Cardiac fibroblast (primary cell): Measurements from ENCODE around the gene SURF1.

ENCODE experiments used
- DNase-seq, 2 donors: peaks; one replicate each; pipeline versions ENCODE4 v3.0.0 to v3.0.0-alpha.2; 2010; ENCODE audit warnings: low read depth in 2 of 2
- H3K4me3 ChIP-seq, 2 donors: replicated peaks in 1 of 2; 1 replicate in 1 of 2; 2 replicates in 1 of 2; pipeline ENCODE4 v1.5.1; 2011; ENCODE audit warnings: low read depth in 2 of 2, low read length in 2 of 2, mild to moderate bottlenecking in 2 of 2, moderate library complexity in 1 of 2
- TF ChIP-seq, protein P1 (sequence below): IDR thresholded peaks from one replicate; pipeline ENCODE4 v1.5.1; 2011; ENCODE audit warnings: low read depth, mild to moderate bottlenecking, low read length, inconsistent platforms

SURF1 gene

DNA sequence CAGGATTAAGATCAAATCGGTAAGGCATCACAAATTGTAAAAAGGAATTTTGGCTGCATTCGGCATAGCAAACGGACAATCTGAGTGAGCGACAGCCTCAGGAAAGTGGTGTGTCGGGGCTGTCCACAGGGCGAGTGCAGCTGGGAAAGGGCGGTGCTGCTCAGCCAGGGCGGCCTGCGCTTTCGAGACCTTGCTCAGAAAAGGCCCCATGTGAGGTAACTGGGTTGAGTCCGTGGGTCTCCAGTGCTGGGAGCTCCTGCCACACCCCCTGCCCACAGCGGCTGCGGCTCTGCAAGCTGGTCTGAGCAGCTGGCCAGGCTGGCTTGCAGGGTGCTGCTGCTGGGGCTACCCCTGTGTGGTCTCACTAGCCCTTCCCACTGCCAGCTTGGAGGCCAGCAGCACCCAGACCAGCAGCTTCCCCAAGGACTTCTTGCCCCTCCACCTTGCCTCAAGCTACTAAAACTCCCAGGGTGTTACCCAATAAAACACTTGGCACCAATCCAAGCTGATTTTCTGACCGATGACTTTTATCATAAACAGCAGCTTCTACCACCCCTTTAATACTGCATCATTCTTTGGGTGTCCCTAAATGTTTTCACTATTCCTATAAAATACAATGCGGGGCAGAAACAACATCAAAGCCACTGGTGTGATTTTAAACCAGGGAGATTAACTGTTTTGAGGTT is 6.2 kb upstream of the SURF1 start:
- peak; percentile 34 to 42 for DNase-seq
- no peak overlapping the region for H3K4me3 ChIP-seq
- TF ChIP-seq, protein P1, sequence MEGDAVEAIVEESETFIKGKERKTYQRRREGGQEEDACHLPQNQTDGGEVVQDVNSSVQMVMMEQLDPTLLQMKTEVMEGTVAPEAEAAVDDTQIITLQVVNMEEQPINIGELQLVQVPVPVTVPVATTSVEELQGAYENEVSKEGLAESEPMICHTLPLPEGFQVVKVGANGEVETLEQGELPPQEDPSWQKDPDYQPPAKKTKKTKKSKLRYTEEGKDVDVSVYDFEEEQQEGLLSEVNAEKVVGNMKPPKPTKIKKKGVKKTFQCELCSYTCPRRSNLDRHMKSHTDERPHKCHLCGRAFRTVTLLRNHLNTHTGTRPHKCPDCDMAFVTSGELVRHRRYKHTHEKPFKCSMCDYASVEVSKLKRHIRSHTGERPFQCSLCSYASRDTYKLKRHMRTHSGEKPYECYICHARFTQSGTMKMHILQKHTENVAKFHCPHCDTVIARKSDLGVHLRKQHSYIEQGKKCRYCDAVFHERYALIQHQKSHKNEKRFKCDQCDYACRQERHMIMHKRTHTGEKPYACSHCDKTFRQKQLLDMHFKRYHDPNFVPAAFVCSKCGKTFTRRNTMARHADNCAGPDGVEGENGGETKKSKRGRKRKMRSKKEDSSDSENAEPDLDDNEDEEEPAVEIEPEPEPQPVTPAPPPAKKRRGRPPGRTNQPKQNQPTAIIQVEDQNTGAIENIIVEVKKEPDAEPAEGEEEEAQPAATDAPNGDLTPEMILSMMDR = no peak

DNA sequence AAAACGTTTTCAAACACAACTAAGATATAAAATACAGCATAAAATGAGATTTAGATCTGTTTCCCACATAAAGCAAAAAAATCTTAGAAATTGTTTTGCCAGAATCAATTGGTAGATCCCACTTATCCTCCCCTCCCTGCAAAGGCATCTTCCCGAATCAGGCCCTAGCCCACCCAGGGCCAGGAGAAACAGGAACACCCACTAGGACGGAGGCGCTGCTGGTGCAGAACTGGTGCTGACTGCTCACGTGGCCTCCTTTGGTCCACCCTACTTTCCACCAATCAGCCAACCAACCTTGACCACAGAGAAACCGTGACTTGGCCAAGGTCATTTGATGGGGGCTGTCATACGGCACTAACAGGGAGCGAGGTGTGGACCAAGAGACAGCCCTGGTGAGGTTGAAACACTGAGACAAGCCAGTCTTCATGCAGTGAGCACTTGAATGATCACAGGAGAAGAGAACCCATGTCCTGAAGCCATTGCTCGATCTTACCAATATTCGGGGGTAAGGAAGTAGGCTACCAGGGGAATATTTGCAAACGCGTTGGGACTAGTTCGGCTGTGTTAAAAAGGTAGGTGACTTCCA is 5.3 kb upstream of the SURF1 start:
- TF ChIP-seq, protein P1 = no peak
- DNase-seq = no peak
- no peak overlapping the region for H3K4me3 ChIP-seq

DNA sequence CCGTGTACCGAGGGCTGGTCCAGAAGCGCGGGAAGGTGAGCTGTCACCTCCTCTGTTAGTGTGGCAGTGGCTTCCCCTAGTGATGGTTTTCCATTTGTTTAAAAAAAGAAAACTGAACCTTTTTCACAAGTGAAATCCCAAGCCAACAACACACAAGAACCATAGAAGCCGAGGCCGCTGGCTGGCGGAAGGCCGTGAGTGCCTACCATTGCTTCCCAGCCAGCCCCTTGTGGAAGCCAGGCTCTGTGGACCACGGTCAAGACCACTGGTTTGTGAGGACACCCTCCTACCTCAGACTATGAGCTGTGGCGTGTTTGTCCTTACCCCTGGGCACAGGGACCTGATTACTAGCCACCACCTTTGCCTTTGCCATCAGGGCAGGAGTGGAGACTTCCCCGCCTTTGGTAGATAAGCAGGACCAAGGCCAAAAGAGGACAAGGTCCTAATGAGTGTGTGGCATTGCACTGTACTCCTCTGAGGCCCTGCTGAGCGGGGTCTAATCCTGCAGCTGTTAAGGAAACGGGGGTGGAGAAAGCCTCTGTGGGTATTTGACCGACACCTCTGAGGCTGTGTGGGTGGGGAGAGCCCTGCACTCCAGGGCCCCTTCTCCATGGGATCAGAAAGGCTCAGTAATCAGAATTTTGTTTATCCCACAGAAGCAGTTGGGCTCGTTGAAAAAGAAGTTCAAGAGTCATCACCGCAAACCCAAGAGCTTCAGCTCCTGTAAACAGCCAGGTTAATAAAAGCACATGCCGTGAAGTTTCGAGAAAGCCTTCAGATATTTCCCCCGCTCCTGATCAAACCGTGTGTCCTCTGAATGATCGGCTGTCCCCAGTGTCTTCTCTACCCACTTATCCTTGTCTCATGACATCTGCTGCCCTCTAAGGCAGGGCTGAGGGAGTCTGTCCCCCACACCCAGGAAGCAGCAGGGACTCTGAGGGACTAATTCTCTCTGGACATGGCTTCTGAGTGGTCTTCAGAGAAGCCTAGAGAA is 4.4 kb upstream of the SURF1 start:
- TF ChIP-seq, protein P1 = no peak
- no peak overlapping the region for H3K4me3 ChIP-seq

DNA sequence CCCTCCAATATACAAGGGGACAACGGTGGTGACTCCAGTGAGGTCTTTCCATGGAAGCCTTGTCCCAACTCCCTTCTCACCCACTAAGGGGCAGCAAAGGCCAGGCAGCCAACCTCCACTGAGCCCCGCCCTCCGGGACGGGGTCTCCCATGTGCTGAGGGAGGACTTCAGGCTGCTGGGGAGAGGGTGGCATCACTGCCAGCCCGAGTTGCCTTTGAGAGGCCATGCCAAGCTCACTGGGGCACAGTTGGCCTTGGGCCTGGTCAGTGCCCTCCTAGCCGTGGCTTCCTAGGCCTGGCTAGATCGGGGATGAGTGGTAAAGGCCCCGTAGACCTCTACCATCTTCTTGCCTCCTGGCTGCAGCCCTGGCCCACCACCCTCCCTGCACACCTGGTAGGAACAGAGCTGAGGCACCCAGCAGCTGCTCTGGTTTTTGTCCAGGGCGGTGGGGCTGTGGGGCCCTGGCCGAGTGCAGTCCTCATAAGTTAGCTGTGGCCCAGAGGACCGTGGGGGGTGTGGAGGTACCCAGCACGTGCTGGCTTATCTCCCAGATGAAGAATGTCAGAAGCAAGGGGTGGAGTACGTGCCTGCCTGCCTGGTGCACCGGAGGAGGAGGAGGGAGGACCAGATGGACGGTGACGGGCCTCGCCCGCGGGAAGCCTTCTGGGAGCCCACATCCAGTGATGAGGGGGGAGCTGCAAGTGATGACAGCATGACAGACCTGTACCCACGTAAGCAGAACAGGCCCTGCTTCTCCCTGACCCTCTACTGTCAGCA is 3.3 kb upstream of the SURF1 start:
- no peak for DNase-seq
- H3K4me3 ChIP-seq = no peak overlapping the region
- TF ChIP-seq, protein P1 = peak; percentile 21

More for the DNA sequence above, 4.4 kb upstream of the SURF1 start:
- DNase-seq = no peak

DNA sequence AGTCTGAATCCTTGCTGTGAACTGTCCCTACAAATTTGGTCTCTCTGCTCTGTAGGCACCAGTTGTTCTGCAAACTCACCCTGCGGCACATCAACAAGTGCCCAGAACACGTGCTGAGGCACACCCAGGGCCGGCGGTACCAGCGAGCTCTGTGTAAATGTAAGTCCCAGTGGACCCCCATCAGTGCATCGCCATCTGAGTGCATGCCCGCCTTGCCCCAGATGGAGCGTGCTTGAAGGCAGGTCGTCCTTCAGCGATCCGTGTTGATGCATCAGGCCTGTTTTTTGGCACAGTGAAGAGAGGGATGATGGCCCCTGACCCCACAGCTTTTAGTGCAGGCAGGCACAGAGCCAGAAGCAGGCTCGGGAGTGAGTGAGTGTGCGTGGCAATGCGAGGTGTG is 1.4 kb upstream of the SURF1 start:
- H3K4me3 ChIP-seq = no peak overlapping the region
- TF ChIP-seq, protein P1 = no peak
- no peak for DNase-seq

DNA sequence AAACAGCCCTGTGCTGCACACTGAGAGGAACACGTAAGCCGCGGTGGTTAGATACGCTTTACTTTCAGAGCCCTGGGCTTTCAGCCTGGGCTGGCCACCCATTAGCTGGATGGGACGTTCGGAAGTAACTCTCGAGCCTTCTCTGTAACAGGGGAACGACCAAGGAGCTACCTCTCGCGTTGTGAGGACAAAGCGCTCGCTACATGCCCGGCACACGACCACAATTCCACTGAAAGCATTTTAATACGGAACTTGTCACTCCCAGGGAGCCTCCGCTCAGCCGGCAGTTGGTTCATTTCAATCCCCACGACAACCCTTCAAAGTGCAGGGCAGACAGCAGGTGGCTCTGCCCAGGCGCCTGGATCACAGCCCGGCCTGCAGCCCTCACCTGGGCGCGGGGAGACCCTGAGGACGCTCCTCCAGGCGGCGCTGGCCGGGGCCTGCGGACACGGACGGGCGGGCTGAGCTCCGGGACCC is 368 bp downstream of the SURF1 start:
- TF ChIP-seq, protein P1 = no peak
- DNase-seq = peak in 1 of 2 donors; percentile 23
- peak overlapping the region; percentile 80 to 86 for H3K4me3 ChIP-seq
